ENCODE data around the gene KMT5C.

The KMT5C gene

DNA sequence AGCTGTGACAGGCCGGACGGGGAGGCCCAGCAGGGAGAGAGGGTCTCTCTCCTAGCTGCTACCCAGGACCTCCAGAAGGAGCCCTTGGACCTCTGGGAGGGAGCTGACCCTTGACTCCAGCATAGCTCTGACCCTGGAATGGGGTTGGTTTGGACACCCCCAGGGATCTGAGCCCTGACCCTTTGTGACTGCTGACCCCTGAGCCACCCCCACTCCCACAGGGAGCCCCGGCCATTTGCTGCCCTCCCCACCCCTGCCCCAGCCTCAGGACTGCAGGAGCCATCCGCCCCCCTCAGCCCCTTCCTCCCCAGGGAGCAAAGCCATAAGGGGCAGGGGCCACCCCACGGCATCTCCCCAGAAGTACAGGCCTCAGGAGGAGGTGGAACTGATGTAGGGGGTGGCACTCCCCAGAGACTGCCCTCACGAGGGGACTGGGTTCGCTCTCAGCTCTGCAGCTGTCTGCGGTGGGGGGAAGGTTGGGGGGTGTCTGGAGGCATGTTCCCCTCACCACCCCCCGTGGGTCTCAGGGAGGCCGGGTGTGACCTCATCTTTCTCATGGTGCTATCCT is 7.8 kb downstream of the KMT5C start:
- DNase-seq = no peak

DNA sequence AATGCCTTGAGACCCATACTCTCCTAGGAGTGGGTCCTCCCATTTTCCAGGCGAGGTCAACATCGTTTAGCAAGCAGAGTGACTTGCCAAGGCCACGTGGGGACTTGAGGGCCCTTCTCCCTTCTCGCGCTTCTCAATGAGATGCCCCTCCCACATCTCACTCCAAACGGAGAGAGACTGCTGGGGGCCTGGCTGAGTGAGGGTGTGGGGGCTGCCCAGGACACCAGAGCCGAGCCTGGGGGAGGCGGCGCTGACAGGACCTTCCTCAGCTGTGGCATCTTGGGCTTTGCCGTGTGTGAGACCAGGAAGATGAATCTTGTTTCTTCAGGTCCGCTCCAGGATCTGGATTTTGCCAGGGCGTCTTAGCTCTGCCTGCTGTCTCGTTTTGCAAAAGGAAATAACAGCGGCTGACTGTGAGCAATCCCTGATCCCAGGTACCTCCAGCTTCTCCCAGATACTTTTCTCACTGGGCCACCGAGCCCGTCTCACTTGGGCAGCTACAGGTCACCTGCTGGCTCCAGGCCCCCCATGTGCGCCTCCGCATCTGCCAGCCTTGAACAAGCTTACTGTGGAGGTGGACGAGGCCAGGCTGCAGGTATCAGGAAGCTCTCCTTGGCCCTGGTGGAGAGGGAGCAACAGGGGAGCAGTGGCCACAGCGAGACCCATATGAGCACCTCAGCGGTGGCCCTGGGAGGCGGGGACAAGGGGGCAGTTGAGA is 8.8 kb downstream of the KMT5C start:
- no peak for DNase-seq

DNA sequence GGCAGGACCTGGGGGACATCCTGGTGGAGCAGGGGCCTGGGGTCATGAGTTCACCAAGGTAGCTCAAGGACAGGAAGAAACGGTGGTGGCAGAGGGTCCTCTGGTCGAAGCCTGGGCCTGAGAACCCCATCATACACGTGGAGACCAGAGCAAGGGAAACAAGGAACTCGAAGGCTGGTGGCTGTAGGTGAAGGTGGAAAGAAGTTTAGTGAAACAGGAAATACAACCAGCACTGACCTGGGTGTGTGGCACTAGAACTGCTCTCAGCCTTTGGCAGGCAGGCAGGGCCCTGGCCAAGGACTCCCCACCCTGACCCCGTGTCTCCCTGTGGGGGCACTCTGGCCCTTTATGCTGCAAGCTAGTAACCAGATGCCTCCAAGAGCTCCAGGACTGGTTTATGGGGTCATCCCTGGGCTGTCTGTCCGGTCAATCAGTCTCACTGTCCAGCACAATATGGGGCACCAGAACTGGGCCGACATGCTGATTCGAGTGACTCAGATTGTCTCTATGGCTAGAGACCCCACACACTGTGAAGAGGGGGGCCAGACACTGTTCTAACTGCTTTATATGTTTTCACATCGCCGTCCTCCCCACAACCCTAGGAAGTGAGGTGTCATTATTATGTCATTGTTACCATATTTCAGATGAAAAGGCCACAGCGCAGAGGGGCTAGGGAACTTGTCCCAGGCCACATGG is 11.1 kb downstream of the KMT5C start:
- DNase-seq = no peak

DNA sequence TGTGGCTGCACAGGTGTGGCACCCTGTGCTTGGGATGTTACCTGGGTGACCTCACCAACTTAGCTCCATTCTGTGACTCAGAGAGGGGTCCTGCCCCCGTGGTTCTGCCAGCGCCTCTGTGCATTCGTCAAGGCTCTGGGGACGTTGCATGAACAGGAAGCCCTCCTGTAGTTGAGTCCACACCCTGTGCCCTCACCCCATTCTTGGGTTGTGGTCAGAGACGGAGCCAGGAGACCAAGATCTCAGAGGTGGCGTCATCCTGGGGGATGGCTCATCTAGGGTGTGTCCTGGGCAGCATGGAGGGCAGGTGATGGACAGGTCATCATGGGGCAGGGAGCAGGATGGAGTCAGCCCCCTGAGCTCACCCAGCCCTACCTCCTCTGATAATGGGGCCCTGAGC is 12.4 kb downstream of the KMT5C start:
- no peak for DNase-seq

DNA sequence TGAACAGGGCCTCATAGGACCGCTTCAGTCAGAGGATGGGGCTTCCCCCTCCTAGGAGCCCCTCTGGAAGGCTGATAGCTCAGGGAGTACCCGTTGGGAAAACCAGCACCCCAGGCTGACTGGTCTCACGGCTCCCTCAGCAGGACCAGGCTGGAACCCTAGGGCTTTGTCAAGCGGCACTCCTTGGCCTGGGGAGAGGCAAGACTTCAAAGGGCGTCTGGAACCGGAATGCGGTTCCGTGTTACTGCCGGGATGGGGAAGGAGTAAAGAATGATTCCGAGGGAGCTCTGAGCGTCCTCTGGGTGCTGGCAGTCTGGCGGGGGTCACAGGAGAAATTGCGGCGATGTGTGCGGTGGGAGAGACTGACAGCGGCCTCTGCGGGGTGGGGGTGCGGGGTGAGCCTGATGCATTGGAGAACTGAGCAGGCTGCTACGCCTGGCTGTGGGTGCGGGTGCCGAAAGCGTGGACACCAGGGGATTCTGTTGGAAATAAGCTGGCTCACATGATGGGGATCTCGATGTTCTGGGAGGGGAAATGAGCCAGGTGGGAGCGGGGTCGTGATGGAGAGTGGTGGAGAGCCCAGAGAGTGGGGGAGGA is 13.0 kb downstream of the KMT5C start:
- no peak for DNase-seq

DNA sequence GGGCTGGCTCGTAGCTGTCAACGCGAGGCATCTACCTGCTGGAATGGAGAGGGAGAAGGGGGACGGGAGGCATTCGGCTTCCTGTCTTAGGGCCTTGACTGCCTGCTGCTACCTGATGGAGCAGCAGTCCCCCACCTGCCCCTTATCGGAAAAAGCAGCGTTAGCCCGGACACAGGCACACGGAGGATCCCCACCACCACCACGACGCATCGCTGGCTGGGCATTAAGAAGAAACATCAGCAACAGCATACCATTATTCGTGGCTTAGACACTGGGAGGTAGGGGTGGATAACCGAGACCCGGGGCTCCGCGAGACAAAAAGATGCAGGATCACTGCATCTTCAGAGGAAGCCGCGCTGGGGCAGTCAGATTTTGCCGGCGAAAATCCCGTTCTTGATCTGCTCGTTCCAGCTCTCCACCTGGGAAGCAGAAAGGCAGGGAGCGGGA is 13.7 kb downstream of the KMT5C start:
- DNase-seq = no peak

DNA sequence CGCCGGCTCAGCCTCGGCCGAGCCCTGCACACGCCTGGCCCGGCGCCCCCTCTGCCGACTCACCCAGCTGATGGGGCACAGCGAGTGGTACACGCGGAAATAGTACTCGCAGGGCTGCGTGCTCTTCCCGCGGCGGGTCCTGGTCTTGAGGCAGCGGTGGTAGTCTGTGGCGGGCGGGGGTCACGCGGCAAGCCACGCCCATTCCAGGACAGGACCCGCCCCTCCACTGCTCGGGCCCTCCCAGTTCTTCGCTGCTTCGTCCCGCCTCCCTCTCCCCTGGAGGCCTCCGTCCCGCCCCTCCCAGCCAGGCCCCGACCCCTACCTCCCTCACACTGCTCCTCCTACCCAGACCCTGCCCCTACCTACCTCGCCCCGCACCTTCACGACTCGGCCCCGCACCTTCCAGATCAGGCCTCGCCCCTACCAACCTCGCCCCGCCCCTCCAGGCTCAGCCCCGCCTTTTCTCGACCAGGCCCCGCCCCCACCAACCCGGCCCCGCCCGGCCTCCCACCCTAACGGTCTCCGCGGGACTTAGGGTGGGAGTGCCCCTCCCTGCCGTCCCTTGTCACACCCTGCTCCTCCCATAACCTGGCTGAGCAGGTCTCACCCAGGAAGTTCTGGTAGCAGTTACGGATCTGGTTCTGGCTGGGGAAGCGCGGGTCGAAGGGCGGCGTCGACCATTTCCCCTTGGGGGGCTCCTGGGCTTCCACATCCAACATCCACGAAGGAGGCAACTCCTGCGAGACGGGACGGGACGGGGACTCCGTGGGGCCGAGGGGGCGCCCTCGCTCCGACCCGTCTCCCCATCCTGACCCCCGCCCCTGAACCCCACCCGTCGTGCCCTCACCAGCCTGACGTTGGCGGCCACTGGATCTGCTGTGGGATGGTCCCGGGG is 14.4 kb downstream of the KMT5C start:
- DNase-seq = peak in 1 of 14 donors; percentile 4

DNA sequence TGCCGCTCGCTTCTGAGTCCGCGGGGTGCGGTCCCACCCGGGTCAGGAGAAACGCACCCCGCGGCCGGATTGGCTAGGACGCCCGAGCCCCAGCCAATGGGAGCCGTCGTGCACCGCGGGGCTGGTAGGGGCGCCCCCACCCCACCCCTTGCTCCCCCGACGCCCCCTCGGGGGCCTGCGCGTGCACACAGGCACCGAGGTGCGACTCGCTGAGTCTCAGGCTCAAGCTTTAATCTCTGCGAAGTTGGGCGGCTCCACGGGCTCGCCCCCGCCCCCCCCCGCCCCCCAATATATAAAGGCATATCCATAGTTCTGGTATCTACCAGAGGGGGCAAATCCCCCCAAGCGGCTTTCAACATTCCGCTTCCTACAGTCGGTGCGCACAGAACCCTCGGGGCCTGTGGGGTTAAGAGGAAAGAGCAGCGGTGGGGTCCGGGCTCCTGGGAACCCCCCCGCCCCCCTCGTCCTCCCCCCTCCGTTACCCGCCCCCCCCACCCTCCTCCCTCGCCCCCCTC is 15.1 kb downstream of the KMT5C start, which contains the start of gene COX6B2:
TSS of gene COX6B2 (minus strand) at position 22 of the 515 bp plus-strand sequence. CDS start 198 bp downstream, outside the sequence.
- DNase-seq = no peak

DNA sequence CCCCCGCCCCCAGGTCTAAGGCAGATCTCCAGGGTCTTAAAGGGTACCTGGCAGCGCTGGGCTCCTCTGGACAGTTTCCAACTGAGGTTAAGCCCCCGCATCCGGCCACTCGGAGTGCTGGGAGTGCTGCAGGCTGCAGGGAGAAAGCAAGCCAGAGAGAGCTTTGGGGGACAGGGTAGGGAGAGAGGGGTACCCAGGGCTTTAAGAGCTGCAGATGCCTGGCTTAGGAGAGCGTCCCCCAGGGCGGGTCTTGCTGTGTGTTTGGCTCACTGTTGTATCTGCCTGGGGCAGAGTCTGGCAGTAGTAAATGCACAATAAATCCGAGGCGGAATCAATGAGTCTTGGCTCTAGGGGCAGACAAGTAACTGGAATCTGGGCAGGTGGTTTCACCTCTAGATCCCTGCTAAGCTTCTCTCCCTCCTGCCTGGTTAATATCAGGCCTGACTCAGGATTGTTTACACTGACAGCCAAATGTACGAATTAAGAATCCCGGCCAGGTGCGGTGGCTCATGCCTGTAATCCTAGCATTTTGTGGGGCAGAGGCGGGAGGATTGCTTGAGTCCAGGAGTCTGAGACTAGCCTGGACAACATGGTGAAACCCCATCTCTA is 15.6 kb downstream of the KMT5C start:
- no peak for DNase-seq

DNA sequence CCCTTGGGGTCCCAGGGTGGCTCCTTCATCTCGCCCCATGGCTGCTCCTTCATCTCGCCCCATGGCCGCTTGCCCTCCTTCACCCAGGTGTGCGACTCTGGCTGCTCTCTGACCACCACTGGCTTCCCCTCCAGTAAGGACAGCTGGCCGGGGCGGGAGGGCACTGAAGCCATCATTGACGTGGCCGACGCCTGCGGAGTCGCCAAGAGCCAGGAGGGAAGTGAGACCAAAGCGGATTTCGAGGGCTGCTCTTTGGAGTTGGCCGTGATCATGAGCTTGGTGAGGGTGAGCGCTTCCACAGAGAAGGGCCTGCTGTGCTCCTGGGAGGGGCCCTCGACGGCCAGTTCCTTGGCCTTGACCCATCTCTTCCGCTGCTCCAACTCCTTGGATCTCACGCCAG is 18.8 kb downstream of the KMT5C start:
- DNase-seq = no peak

DNA sequence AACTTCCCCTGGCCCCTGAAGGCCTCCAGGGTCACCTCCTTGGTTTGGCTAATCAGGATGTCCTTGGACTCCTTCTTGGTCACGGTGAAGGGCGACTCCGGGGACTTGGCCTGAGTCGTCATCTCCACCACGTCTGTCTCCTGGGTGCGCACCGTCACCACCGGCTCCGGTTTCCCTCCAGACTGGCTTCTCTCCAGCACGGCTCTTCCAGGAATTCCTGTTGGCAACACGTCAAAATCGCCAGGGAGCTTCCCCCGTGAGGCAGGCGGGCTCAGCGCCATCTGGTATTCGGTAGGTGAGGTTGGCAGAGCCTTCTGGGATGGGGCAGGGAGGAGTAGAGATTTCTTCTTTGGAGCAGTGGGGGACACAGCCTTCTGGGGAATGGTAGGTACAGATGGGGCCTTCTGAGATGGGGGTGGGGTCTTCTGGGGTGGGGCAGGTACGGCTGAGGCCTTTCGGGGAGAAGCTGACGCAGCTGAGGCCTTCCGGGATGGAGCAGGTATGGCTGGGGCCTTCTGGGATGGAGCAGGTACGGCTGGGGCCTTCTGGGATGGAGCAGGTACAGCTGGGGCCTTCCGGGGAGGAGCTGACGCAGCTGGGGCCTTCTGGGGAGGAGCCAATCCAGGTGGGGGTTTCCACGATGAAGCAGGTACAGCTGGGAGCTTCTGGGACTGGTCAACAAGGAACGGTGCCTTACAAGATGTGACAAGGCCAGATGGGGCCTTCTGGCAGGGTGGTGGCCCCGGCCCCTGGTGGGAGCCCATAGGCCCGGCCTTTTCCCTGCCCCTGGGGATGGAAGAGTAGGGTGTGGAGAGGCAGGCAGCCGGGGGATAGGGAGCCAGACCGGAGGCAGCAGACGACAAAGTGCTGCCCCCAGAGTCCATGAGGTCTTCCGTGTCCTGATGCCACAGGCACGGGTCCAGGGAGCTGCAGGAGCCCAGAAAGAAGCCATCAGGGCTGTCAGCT is 19.6 kb downstream of the KMT5C start:
- no peak for DNase-seq

DNA sequence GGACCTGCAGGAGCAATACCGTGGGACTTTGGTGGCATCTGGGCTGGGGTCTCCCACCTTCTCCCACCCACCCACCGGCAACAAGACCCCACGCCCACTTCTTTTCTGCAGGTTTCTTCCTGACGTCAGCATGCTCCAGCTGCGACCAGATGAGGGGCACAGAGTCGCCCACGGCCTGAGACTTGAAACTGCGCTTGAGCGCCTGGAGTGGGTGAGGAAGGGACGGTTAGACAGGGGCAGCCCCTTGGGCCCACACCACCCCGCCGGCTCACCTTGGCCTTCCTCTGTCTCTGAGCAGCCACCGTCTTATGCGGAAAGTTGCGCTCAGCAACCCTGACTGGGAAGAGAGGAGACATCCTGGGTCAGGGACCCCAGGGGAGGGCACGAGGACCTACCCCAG is 21.2 kb downstream of the KMT5C start:
- DNase-seq = no peak

DNA sequence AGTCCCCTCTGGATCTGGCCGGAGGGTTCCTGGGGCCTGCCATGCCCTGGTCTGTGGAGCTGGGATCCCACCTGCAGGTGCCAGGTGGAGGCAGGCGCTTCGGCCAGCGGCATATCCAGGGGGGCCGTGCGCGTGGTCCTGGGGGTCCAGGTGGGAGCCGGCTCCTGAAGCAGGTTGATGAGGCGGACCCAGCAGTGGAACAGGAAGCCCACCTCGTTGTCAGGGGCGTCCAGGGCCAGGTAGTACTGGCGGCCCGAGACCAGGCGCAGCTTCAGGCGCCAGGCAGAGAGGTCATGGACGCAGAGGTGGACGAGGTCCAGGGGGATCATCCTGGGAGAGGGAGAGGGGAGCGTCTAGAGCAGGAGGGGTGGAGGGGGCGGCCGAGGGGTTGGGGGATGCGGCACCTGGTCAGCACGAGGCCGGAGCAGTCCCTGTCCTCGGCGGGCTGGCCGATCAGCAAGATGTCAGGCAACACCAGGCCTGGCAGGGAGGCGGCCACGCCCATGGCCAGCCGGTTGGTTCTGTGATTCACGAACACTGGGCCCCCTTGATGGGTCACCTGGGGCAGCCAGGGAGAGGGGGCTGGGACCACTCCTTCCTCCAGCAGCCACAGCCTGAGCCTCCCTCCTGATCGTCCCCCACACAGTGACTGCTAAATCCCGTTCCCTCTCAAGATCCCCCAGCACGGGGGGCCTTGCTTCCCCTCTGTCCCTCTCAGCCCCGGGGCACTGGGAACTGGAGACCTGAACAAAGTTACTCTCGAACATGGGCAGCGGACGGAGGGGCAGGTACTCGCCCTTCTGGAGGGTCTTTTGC is 22.7 kb downstream of the KMT5C start:
- no peak for DNase-seq

DNA sequence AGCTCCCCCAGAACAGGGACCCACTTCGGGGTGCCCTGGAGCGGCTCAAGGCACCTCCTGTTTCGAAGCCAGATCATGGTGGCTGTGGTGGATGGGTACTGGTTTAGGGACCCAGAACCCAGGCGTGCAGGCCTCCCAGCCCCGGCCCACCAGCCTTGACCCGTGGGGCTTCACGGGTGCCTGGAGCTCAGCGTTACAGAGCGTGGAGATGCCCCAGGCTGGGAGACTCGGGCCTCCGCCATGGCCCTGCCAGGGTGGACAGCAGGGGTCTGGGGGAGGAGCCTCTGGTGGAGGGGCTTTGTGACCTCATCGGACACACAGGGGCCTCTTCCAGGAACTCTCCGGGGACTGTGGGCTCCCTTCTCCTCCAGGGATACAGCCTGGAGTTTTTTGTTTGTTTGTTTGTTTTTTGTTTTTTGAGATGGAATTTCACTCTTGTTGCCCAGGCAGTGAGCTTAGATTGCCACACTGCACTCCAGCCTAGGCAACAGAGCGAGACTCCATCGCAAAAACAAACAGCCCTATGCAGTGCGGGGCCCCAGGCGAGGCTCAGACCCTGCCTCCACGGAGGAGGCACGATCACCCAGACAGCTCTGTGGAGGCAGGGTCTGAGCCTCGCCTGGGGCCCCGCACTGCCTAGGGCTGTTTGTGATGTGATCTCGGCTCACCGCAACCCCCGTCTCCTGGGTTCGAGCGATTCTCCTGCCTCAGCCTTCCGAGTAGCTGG is 23.5 kb downstream of the KMT5C start, which contains the start of gene GARIN5B:
TSS of gene GARIN5B (minus strand) at position 271 of the 727 bp plus-strand sequence. CDS start at position 77, 194 bp downstream.
- no peak for DNase-seq

DNA sequence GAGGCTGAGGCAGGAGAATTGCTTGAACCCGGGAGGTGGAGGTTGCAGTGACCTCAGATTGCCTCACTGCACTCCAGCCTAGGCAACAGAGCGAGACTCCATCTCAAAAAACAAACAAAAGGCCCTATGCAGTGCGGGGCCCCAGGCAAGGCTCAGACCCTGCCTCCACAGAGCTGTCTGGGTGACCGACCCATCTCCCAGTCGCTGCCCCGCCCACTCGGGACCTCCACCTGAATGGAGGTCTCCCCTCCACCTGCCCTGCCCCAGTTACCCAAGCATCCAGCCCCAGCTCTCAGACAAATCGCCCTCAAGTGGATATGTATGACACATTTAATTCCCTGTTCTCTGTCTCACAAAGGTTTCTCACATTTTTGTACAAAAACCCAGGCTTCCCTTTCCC is 25.6 kb downstream of the KMT5C start:
- no peak for DNase-seq

DNA sequence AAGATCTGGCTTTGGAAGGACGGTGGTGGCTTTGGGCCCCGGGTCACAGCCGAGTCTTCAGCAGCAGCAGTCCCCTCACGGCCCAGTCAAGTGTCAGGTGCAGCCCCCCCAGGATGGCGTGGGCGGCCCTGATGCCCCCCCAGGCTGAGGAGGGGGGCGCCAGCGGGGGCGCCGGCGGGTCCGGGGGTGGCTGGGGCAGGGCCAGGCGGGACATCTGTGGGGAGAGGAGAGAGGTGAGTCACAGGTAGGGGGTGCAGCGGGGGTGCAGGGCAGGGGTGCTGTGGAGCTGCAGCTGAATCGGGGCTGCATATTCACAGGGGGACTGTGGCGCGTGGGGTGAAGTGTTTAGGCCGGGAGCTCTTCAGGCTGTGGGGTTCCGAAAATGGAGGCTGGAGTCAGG is 26.3 kb downstream of the KMT5C start:
- DNase-seq = no peak

DNA sequence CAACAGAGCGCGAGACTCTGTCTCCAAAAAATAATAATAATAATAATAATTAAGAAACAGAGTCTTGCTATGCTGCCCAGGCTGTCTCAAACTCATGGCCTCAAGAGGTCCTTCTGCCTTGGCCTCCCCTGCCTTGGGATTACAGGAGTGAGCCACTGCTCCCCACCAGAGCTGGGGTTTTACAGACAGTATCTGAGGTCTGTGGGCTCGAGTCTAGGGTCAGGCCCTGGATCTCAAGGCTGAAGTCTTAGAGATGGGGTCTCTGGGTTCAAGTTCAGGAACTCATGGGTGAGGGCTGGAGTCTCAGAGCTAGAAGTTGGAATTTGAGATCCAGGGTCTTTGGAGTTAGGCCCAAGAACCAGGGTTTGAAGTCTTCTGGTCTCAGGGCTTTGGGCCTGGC is 27.1 kb downstream of the KMT5C start:
- no peak for DNase-seq

DNA sequence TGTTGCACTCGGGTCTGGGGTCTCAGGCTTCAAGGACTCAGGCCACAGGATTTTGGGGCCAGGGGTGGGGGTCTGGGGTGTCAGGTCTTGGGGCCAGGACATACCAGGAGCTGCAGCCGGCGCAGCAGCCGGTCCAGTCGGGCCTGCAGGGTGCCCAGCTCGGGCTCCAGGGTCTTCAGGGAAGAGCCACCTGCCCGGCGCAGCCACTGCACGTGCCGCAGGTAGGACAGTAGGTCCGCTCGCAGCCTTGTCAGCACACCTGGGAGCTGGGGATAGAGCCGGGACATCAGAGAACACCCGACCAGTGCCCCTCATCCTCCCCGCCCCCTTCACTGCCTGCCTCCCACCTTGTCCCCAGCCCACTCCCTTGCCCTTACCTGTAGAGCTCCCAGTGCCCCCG is 28.4 kb downstream of the KMT5C start:
- DNase-seq = no peak
